NCI-H1092 treated with DMSO at 0.1 percent for 48 hours (cell line): Measurements from ENCODE around the gene RRN3.
"Not testable (repeated sequence)": the region's sequence is repeated elsewhere in the genome, so short reads cannot be mapped to it uniquely, and the experiment has no call there.

ENCODE experiments used
- DNase-seq: peaks from one replicate; lab custom pipeline; 2025; lab: John Stamatoyannopoulos, UW

The RRN3 gene

DNA sequence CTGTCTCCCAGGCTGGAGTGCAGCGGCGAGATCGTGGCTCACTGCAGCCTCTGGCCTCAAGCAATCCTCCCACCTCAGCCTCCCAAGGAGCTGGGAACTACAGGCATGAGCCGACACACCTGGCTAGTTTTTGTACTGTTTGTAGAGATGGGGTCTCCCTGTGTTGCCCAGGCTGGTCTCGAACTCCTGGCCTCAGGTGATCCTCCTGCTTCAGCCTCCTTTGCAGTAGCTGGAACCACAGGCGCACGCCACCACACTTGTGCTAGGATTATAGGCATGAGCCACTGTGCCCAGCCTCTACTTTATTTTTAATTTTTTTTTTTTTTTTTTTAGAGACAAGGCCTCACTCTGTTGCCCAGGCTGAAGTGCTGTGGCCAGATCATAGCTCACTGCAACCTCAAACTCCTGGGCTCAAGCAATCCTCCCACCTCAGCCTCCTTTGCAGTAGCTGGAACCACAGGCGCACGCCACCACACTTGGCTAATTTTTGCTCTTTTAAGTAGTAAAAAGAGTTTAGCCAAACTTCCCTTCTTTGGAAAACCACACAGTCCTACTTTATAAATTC lies 42.6 kb downstream of the RRN3 start:
- no peak for DNase-seq

GRCh38 chr16:15050440-15050839 lies 43.6 kb downstream of the RRN3 start:
- DNase-seq = not testable (repeated sequence)

GRCh38 chr16:15049581-15050180 lies 44.4 kb downstream of the RRN3 start:
- DNase-seq = no peak

- no peak for DNase-seq
Measured at GRCh38 chr16:15046692-15047376, 47.2 kb downstream of the RRN3 start.

DNA sequence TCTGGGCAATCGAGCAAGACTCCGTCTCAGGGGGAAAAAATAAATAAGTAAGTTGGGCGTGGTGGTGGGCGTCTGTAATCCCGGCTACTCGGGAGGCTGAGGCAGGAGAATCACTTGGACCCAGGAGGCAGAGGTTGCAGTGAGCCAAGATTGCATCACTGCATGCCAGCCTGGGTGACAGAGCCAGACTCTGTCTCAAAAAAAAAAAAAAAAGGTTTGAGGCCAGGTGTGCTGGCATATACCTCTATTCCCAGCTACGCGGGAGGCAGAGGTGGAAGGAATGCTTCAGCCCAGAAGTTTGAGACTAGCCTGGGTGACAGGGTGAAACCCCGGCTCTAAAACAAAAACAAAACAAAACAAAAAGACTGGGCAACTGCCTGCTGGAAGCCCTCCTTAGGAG lies 48.8 kb downstream of the RRN3 start:
- DNase-seq = not testable (repeated sequence)

DNA sequence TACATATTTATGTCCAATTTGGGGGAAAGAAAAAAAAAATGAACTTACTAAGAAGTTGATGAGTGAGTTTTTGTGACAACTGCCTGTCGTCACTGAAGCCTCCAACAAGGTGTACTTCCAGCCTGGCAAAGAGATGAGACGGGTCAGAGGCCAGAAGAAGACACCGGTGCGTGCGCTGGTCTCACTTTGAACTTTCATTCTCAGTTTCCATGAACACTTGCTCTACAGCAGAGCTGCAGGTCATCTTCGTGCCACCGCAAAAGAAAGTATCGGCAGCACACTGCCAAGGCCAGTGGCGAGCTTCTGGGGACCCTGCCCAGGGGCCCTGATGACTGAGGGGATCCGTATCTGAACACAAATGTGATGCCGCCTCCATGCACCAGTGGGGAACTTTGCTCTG lies 49.8 kb downstream of the RRN3 start:
- DNase-seq = no peak

DNA sequence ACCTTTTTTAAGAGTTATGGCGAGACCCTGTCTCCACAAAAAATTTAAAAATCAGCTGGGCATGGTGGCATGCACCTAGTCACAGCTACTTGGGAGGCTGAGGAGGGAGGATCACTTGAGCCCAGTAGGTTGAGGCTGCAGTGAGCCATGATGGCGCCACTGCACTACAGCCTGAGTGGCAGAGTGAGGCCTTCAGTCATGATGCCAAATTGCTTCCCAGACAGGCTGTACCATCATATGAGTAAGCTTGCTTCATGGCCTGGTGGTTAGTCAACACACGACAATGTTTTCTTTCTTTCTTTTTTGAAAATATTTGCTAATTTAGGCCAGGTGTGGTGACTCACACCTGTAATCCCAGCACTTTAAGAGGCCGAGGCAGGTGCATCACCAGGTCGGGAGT lies 50.7 kb downstream of the RRN3 start:
- no peak for DNase-seq

GRCh38 chr16:15041271-15042004 lies 52.6 kb downstream of the RRN3 start:
- no peak for DNase-seq

GRCh38 chr16:15038689-15039088 lies 55.4 kb downstream of the RRN3 start:
- DNase-seq = no peak

- no peak for DNase-seq
Measured at GRCh38 chr16:15037745-15038144, 56.3 kb downstream of the RRN3 start.

- DNase-seq = no peak
Measured at GRCh38 chr16:15037003-15037402, 57.1 kb downstream of the RRN3 start.

DNA sequence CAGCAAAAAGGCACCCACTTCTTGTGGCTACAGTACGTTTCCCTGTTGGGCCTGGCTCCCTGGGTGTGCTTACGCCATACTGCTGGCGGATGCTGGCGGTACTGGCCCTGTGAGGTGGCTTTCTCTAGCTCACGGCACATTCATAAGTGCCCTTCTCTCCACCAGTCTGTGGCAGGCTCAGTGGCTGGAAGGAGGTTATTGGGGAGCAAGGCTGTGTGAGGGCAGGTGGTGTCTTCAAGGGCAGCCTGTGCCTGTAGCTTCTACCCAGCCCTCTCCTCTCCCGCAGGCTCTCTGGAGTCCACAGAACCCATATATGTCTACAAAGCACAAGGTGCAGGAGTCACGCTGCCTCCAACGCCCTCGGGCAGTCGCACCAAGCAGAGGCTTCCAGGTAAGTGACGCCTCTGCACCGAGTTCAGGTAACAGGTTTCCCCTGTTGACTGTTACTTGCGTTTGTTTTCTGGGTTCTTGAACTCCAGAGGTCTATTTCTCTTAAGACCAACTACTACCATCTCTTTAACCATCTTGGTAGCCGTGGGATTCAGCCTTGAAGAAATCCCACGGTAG lies 58.8 kb downstream of the RRN3 start:
- no peak for DNase-seq

DNA sequence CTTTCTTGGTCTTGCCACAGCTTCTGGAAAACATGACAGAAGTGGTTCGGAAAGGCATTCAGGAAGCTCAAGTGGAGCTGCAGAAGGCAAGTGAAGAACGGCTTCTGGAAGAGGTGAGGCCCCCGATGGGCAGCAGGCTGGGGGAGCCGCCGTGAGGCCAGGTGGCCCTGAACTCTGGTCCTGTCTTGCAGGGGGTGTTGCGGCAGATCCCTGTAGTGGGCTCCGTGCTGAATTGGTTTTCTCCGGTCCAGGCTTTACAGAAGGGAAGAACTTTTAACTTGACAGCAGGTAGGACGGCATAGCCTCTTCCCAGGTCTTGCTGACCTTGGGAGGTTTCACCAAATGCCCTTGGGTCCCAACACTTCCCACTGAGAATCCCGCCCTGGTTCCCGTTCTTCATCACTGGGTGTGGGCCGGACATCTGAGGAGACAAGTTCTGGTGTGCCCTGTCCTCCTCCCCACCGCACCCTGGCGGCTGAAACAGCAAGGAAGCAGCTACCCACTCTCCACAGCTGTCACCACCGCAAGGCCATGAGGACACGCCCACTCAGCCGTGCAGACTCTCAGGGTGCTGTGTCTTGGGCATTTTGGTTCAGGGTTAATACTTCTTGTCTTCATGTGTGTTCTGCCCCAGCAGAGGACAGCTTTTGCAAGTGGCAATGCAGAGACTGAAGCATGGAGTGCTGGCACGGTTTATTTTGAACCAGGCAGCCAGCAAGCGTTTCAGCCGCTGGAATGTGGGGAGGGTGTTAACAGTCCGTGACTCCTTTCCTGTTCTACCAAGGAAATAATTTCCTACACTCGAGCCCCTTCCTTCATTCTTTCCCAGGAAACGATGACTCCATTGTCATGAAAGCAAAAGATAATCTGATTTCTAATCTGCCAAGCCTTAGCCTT lies 59.6 kb downstream of the RRN3 start:
- DNase-seq = no peak

- no peak for DNase-seq
Measured at GRCh38 chr16:15033309-15033707, 60.8 kb downstream of the RRN3 start.

DNA sequence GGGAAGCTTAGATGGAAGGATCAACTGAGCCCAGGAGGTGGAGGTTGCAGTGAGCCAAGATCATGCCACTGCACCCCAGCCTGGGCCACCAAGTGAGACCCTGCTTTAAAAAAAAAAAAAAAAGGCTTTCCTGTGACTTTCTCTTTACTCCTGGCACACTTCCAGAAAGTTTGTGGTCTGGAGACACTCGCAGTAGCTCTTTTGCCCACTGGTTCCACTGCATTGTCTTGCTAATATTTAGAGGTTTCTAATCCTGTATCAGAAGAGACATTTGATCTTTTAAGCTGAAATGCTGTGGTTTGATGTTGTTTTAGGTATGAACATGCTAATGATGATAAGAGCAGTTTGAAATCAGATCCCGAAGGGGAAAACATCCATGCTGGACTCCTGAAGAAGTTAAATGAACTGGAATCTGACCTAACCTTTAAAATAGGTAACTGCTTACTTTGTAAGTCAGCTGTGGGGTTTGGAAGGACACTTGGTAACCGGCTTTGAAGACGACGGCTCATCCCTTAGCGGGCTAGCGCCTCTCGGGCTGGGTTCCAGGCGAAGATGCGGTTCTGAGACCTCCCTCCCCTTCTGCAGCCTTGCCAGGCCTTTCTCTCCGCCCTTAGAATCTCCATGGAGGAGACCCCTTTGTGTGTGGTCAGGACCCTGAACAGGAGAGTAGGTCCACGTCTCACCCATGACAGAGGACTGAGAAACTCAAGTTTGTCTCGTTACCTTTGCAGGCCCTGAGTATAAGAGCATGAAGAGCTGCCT lies 61.3 kb downstream of the RRN3 start:
- DNase-seq = no peak

GRCh38 chr16:15031586-15031985 lies 62.5 kb downstream of the RRN3 start:
- no peak for DNase-seq

- DNase-seq = no peak
Measured at GRCh38 chr16:15031179-15031578, 62.9 kb downstream of the RRN3 start.

DNA sequence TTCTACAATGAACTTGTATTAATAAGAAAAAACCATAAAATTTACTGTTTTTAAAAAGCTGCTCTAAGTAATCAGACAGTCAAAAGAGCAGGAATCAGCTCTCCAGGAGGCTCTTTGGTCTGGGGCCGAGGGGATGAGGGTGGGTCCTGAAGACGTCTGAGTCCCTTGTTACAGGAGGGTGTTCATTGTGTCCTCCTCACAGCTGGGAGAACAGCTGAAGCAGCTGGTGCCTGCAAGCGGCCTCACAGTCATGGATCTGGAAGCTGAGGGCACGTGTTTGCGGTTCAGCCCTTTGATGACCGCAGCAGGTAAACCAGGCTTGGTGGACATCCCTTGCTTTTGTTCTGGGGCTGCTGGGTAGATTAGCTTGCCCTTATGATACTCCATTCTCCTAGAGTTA lies 64.3 kb downstream of the RRN3 start:
- DNase-seq = not testable (repeated sequence)

- not testable (repeated sequence) for DNase-seq
Measured at GRCh38 chr16:15028801-15029698, 65.0 kb downstream of the RRN3 start.

DNA sequence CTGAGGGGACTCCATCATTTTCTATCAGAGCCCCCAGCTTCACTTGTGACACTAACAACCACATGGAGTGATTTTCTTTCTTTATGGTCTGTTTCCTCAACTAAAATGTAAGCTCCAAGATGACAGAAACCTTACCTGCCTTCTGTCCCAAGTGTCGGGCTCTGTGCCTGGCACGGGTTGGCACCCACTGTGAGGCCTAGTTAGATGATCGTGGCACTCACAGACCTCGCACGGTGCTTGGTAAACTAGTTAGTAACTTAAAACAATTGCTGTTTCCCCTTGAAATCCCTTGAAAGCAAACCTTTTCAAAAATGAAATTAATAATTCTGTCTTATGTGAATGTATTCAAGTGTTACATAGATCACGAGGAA lies 65.7 kb downstream of the RRN3 start:
- not testable (repeated sequence) for DNase-seq
